ENCODE measurements around the gene SKOR1.

GRCh38 chr15:67820992-67821783, 4.1 kb upstream of the SKOR1 start:
- TF ChIP-seq CTCF (IDR thresholded peaks at IDR 0.05; ENCODE audit: low read length), result no peak
- no peak for TF ChIP-seq EZH2 (IDR thresholded peaks at IDR 0.05; ENCODE audit: borderline replicate concordance, low read length)

All from OCI-LY1 (cell line).